GM12874 (cell line): Measurements from ENCODE around the gene MYO18B.

ENCODE experiments used
- CTCF ChIP-seq: IDR thresholded peaks from 2 replicates; pipeline ENCODE4 v1.5.1; 2011; ENCODE audit warnings: low read depth, mild to moderate bottlenecking, control low read depth, low read length, moderate library complexity; ENCODE audit not compliant: insufficient read depth

MYO18B gene

GRCh38 chr22:25962711-25963110, 220.7 kb downstream of the MYO18B start:
- no peak for TF ChIP-seq CTCF

- TF ChIP-seq CTCF, result no peak
Measured at GRCh38 chr22:25964961-25965730, 223.2 kb downstream of the MYO18B start.

DNA sequence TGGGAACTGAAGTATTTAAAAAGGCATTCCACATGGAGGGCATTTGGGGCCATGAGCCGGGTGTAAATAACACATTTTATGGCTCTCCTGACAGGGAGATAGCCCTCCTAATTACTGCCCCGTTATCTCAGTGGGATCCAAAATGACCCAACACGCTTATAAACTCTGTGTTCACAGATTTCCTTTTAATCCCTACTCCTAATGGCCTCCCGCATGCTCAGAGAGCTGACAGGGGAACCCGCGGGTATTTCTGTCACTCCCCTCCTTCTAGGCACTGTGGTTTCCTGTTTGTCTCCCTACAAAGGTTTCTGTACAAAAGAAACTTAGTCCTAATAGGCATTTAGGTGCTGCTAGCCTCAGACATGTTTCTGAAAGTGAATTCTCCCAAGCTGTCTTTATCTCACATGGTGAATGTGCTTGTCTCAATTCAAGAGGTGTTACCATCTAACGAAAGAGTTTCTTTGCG, 224.5 kb downstream of the MYO18B start:
- no peak for TF ChIP-seq CTCF

- TF ChIP-seq CTCF, result no peak
Measured at GRCh38 chr22:25969286-25969685, 227.3 kb downstream of the MYO18B start.

DNA sequence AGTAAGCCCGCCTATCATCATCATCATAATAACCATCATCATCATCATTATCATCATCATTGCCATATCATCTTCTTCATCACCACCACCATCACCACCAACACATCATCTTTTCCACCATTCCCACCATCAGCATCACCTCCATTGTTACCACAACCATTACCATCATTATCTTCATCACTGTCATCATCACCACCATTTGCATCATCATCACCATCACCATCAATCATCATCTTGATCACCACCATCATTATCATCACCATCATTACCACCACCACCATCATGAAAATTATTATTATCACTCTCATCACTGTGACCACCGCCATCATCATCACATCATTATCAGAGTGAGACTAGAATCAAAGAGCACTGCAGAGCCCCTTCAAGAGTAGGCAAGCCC, 227.9 kb downstream of the MYO18B start:
- no peak for TF ChIP-seq CTCF

DNA sequence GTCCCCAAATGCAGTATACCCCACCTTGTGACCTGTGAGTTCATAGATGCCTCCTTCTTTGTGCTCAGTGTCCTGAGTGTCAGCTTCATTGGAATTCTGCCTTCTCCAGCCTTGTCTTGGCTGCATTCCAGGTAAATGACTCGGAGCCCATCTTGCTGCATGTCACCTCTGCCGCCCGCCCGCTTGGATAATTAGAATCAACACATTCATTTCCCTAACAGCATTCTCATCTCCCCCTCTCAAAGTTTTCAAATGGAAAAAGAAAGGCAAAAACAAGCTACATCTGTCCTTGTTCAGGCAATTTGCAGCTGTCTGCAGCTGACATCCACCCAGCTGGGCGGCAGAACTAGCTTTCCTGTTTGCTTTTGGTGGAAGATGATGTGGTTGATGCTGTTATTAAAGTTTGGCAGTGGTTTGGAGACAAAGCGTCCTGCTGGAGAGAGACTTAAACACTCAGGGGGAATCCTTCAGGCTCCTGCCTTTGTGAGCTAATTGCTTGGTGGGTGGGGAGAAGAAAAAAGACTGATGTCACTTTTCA, 228.5 kb downstream of the MYO18B start:
- TF ChIP-seq CTCF, result no peak

DNA sequence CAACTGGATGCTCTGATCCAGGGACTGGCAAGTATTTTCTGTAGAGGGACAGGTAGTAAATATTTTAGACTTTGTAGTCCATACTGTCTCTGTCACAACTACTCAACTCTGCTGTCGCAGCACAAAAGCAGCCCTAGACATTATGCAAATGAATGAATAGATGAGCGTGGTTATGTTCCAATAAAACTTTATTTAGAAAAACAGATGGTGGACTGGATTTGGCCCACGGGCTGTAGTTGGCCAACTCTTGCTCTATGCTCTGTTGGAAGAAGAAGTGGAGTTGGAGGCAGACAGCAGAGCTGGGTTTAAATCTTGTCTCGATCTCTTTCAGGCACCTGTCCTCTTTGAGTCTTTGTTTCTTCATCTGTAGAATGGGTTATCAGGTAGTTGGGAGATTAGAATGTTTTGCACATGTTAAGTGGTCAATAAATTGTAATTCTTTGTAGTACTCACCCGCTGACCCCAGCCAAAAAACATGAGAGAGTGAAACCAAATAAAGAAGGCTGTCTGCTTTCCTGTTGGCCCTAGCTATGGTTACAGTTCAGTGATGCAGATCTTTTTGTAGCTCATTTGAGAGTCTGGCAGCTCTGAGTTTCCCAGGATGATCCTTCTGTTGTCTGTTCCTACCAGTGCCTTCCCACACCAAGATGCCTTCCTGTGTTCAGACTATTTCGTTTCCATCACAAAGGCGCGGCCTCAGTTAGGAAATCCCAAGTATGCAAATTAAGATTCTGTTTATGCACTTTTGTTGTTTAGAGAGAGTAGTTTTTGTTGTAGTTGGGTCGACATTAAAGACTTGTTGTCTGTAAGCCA, 229.2 kb downstream of the MYO18B start:
- TF ChIP-seq CTCF, result no peak
